GM18870 (cell line): ENCODE data around the gene ADAM29.
"Not testable (repeated sequence)": the region's sequence is repeated elsewhere in the genome, so short reads cannot be mapped to it uniquely, and the experiment has no call there.

Experiments used
- ATAC-seq: cut with Tn5 transposase; IDR thresholded peaks from one replicate; pipeline ENCODE4 v1.9.1; 2021; ENCODE audit warnings: moderate library complexity; ENCODE audit not compliant: unreplicated experiment

ADAM29 gene

DNA sequence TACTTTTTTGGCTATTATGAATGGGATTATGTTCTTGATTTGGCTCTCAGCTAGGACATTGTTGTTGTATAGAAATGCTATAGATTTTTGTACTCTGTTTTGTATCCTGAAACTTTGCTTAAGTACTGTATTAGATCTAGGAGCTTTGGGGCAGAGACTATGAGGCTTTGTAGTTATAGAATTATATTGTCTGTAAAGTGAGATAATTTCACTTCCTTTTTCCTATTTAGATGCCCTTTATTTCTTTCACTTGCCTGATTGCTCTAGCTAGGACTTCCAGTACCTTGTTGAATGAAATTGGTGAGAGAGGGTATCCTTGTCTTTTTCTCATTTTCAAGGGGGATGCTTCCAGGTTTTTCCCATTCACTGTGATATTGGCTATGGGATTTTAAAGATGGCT lies 28.1 kb downstream of the ADAM29 start:
- no peak for ATAC-seq

DNA sequence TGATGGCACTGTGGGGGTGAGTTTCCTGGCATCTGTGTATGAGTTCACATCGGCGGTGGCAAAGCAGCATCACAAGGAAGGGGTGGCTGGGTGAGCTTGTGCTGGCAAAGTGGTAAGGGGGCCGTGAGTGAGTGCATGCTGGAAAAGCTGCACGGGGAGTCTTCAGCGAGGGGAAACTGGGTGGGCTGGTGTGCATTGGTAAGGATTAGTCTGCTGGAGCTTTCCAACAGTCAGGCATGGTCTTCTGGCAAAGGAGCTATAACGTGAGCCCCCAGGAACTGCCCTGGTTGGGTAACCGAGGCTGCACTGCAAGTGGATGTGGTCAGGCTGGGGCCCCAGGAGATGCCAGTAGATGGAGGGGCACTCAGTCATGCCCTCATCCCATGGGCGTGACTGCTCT lies 30.7 kb downstream of the ADAM29 start:
- ATAC-seq: no peak

DNA sequence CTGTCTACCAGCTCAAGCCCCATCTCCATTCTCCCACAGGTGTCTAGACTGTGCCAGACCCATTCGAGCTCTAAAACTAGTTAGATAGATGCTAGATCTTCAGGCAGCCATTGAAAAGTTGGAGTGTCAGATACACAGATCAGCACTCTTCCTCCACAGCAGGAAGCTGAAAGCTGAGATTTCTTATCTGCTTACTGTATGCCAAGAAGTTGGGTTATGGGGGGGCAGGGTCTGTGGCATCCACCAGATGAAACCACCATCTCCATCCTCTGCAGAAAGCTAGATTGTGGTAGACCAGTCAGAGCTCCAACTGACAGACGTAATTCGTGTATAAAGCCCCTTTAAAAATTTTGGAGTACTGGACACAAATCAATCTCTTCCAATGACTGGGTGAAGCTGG lies 54.8 kb downstream of the ADAM29 start:
- ATAC-seq: no peak

DNA sequence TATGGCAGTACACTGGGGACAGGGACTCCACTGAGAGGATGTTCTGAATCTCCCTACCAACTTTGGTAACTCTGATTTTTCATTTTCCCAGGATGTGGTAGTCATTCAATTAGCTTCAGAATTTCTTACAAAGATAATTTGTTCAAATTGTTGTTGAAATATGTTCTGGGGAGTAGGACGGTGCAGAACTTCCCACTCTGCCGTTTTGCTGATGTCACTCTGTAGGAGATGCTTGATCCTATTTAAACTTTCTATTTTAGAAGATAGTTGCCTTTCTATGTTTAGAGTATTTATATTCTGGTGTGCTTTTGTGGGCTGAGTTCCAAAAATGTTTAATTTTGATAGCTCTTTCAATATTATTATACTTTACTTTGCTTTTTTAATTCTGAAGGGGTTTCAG lies 55.2 kb downstream of the ADAM29 start:
- no peak for ATAC-seq

DNA sequence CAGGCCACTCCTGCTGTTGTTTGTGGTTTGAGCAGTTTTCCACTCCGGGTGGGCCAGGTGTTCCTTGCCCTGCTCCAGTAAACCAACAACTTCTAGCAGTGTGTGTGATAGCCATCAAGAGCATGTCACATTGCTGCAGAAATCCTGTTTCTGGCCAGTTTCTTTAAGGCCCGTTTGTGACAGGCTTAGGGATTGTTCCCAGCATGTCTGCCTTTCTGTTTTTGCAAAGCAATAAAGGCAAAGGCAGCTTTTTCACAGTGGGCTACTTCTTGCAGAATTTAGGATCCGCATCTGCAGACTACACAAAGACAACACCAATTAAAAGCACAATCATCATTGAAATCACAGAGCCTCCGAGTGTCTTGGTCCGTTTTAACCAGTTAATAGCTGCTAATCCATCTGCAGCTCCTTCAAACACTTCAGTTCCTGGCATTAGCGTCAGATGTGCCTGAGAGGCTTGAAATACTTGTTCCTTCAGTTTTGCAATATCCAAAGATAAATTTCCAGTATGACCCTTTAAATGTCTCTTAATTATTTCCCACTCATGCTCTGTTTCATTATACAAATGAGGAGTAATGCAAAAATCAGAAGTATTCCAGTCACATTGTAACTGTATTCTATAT lies 65.1 kb downstream of the ADAM29 start:
- no peak for ATAC-seq

DNA sequence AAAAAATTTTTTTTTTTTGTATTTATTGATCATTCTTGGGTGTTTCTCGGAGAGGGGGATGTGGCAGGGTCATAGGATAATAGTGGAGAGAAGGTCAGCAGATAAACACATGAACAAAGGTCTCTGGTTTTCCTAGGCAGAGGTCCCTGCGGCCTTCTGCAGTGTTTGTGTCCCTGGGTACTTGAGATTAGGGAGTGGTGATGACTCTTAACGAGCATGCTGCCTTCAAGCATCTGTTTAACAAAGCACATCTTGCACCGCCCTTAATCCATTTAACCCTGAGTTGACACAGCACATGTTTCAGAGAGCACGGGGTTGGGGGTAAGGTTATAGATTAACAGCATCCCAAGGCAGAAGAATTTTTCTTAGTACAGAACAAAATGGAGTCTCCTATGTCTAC lies 65.7 kb downstream of the ADAM29 start:
- not testable (repeated sequence) for ATAC-seq

DNA sequence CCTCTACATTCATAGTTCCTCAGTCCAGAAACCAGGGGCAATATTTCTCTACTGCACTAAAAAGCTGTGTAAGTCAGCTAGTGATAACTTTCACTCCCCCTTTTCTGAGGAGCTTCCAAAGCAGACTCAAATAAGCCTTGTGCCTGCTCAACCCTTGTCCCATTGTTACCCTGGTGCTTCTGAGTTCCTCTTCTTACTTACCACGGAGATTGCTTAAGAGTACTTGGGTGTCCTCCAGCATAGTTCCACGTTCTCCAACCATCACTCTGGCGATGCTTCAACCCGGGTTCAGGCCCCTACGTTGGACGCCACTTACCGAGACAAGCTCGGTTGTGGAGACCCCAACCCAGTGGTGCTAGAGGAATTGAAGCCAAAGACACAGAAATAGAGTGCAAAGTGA lies 71.6 kb downstream of the ADAM29 start:
- ATAC-seq: no peak

DNA sequence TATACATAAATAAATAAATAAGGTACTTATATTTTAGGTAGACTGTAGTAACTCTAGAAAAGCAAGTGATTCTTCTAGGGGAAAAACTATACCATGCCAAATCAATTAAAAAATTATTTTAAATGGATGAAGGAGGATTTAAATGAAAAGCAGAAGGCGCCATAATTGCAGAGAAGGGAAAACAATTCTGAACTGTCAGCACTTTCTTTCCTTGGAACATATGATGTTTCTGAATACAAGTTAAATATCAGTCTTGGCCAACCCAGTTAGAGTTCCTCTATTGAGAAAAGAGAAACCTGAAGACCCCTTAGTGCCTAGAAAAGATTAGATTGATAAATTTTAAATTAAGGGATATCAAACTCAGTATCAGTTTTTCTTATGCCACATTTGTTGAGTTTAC lies 75.8 kb downstream of the ADAM29 start:
- no peak for ATAC-seq

DNA sequence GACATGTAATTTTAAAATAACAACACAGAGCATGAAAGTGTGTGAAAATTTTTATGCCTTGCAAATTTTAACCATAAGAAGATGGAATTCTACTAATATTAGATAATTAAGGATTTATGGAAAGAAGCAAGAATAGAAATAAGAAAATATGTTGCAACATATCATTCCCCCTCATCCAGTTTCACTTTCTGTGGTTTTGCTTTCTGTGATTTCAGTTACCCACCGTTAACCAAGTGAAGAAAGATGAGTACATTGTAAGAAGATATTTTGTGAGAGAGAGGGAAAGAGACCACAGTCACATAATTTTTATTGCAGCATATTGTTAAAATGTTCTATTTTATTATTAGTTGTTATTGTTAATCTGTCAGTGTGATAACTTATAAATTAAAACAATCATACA lies 77.9 kb downstream of the ADAM29 start:
- ATAC-seq: no peak

DNA sequence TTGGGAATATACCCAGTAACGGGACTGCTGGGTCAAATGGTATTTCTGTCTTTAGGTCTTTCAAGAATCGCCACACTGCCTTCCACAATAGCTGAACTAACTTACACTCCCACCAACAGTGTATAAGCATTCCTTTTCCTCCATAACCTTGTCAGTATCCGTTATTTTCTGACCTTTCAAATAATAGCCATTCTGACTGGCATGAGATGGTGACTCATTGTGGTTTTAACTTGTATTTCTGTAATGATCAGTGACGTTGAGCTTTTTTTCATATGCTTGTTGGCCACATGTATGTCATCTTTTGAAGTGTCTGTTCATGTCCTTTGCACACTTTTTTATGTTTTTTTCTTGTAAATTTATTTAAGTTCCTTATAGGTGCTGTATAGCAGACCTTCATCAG lies 81.2 kb downstream of the ADAM29 start:
- no peak for ATAC-seq

DNA sequence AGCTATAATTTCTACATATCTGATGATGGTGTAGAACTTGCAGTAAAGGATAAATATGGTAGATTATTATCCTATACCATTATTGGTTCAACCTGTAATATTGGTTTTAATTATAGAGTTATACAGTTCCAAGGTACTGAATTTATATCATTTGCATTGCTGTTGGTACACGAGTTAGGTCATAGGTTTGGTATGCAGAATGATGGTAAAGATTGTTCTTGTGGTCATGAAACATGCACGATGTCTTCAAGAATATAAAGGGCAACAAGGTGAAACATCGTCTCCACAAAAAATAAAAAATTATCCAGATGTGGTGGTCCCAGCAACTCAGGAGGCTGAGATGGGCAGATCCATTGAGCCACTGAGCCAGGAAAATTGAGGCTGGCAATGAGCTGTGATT lies 99.6 kb downstream of the ADAM29 start:
- no peak for ATAC-seq

DNA sequence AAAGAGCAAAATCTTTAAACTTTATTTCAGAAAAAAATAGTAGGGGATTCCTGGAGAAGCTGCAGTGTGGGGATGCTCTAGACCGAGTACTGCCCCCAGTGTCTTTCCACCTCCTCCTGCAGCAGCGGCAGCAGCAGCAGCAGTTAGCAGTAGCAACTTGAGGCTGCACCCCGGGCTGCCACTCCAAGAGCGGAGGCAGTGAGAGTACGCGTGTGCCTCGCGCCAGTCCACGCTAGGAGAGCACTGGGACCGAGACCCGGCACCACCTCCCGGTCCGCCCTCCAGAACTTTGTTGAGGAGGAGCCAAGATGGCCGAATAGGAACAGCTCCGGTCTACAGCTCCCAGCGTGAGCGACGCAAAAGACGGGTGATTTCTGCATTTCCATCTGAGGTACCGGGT lies 101.3 kb downstream of the ADAM29 start:
- not testable (repeated sequence) for ATAC-seq
